ENCODE results near the gene PRKAB1. TPM values are rescaled to one million over a fixed set of nuclear protein-coding genes. Genes with fewer than 3 reads are reported as not detected.

The PRKAB1 gene
- total and polyA plus RNA-seq, 9 of the 15 experiments (the other 6 are each of a cell fraction or from before 2014, with no cell fraction given), result 32.6 to 94.2 (median 63.8) TPM

- POLR2A ChIA-PET, result interaction anchor here (1.2 to 1.9 kb wide), 4 partner anchors 14 to 19 kb away, joined by 4 to 10 read pairs (median 4); no protein-coding TSS in a partner anchor
- in situ Hi-C loops (cut with MboI), result no loop called here
- TF ChIP-seq ZBTB8A (IDR thresholded peaks at IDR 0.05; ENCODE audit: partially characterized antibody) (no peak), CBX5 (IDR thresholded peaks at IDR 0.05; ENCODE audit: borderline replicate concordance, low read depth) (no peak), ADNP (tag; IDR thresholded peaks at IDR 0.05) (no peak), ZNF140 (CRISPR knock-in tag; IDR thresholded peaks at IDR 0.05) (no peak), TAF7 (tag; IDR thresholded peaks at IDR 0.05) (no peak), STAT5A (IDR thresholded peaks at IDR 0.05; ENCODE audit: borderline replicate concordance, low read length) (no peak), SMARCA4 (IDR thresholded peaks at IDR 0.05) (no peak), GABPA (tag; conservative IDR thresholded peaks at IDR 0.05; ENCODE audit: low read depth) (no peak), IRF2 (CRISPR knock-in tag; IDR thresholded peaks at IDR 0.05) (no peak), KAT8 (IDR thresholded peaks at IDR 0.05; ENCODE audit: low read depth) (no peak), ZNF316 (IDR thresholded peaks at IDR 0.05) (no peak), SMARCE1 (IDR thresholded peaks at IDR 0.05) (no peak), DLX4 (CRISPR knock-in tag; IDR thresholded peaks at IDR 0.05) (no peak), HDGF (IDR thresholded peaks at IDR 0.05) (no peak), NFXL1 (CRISPR knock-in tag; IDR thresholded peaks at IDR 0.05) (no peak)
- FAIRE-seq (no peak), ATAC-seq (no peak), DNase-seq (ENCODE audit: extremely low read depth in 1 of 4, low spot score in 3 of 4) (no peak)
- no peaks in the 10 kb centered on the region for H3K9me1 ChIP-seq (ENCODE audit: control insufficient read depth, insufficient read depth, low read length)
- H3K4me1 ChIP-seq (replicated peaks in 1 of 2; ENCODE audit: control insufficient read depth in 2 of 2, insufficient read depth in 2 of 2, low read length in 2 of 2), result no peaks in the 10 kb centered on the region
- H2AFZ ChIP-seq (ENCODE audit: low read depth, low read length), result no peak overlapping the region
- no peak overlapping the region for H3K4me2 ChIP-seq (ENCODE audit: insufficient read depth, low read length)
- H3K27me3 ChIP-seq (ENCODE audit: control insufficient read depth in 2 of 2, insufficient read depth in 2 of 2, low read length in 2 of 2), result no peaks in the 10 kb centered on the region
- peaks cover 48% of the 10 kb centered on the region for H3K36me3 ChIP-seq (ENCODE audit: control insufficient read depth, insufficient read depth, low read length)
- H3K79me2 ChIP-seq (ENCODE audit: control insufficient read depth, insufficient read depth, low read length), result no peaks in the 10 kb centered on the region
- BruUV-seq (replicated peaks), result no TSS peak
- intact Hi-C loops (cut with micrococcal nuclease), result no loop called here
- no peak overlapping the region for H3K4me3 ChIP-seq
- no peak overlapping the region for H3K27ac ChIP-seq (ENCODE audit: extremely low read depth, low read depth, low read length)
- no peak overlapping the region for H3K9ac ChIP-seq (ENCODE audit: insufficient read depth in 1 of 2, low read depth in 2 of 2, low read length in 2 of 2)
- WGBS (ENCODE audit: insufficient coverage, low coverage, missing lambda C conversion rate), result 88% methylated on average over 6 of the region's 6 CpGs
- no peaks in the 10 kb centered on the region for H4K20me1 ChIP-seq (replicated peaks; ENCODE audit: control insufficient read depth, insufficient read depth, low read length)
- CTCF ChIA-PET (ENCODE audit: low intra/inter-chr PET ratio), result no interaction called here
- H3K9me3 ChIP-seq (replicated peaks; ENCODE audit: control insufficient read depth, insufficient read depth, low read depth, low read length), result no peaks in the 10 kb centered on the region
Measured at GRCh38 chr12:119700078-119700477, 32.1 kb downstream of the PRKAB1 start.

Data from K562 (cell line).